Occipital lobe (tissue), 2 donors: ENCODE measurements around the gene APOA1. TPM values are rescaled to one million over a fixed set of nuclear protein-coding genes. Genes with fewer than 3 reads are reported as not detected.
"Not testable (repeated sequence)": the region's sequence is repeated elsewhere in the genome, so short reads cannot be mapped to it uniquely, and the experiment has no call there.

Experiments
- DNase-seq: peaks from one replicate; lab custom pipeline; 2025; lab: John Stamatoyannopoulos, UW
- total RNA-seq: library from RNA; depleted of rRNA; stranded (reverse); fragments of >200 nt; gene quantifications from one replicate; pipeline ENCODE4 v1.2.3, GENCODE V29; 2014

The APOA1 gene
- total RNA-seq, 1 donor from 2014 or later = 0.78 TPM

GRCh38 chr11:116834535-116835041 lies 2.8 kb downstream of the APOA1 start:
- DNase-seq = not testable (repeated sequence)

GRCh38 chr11:116833816-116834534 lies 3.4 kb downstream of the APOA1 start:
- no peak for DNase-seq

DNA sequence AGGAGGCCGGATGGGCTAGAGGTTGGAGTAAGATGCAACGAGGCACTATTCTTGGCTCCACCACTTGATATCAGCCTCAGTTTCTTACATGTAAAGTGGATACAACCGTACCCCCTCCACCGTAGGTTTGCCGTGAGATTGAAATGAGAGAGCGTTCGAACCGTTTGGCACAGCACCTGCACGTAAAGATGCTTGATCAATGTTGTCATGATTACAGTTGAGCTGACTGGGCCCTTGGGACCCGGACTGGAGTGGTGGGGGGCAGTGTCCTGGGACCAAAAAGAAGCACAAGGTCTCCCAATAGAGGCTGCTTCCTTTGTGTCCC lies 4.0 kb downstream of the APOA1 start:
- no peak for DNase-seq

DNA sequence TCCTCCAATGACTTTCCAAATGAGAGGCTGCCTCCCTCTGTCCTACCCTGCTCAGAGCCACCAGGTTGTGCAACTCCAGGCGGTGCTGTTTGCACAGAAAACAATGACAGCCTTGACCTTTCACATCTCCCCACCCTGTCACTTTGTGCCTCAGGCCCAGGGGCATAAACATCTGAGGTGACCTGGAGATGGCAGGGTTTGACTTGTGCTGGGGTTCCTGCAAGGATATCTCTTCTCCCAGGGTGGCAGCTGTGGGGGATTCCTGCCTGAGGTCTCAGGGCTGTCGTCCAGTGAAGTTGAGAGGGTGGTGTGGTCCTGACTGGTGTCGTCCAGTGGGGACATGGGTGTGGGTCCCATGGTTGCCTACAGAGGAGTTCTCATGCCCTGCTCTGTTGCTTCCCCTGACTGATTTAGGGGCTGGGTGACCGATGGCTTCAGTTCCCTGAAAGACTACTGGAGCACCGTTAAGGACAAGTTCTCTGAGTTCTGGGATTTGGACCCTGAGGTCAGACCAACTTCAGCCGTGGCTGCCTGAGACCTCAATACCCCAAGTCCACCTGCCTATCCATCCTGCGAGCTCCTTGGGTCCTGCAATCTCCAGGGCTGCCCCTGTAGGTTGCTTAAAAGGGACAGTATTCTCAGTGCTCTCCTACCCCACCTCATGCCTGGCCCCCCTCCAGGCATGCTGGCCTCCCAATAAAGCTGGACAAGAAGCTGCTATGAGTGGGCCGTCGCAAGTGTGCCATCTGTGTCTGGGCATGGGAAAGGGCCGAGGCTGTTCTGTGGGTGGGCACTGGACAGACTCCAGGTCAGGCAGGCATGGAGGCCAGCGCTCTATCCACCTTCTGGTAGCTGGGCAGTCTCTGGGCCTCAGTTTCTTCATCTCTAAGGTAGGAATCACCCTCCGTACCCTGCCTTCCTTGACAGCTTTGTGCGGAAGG lies 4.8 kb downstream of the APOA1 start:
- DNase-seq = no peak

GRCh38 chr11:116831790-116832349 lies 5.6 kb downstream of the APOA1 start:
- no peak for DNase-seq

DNA sequence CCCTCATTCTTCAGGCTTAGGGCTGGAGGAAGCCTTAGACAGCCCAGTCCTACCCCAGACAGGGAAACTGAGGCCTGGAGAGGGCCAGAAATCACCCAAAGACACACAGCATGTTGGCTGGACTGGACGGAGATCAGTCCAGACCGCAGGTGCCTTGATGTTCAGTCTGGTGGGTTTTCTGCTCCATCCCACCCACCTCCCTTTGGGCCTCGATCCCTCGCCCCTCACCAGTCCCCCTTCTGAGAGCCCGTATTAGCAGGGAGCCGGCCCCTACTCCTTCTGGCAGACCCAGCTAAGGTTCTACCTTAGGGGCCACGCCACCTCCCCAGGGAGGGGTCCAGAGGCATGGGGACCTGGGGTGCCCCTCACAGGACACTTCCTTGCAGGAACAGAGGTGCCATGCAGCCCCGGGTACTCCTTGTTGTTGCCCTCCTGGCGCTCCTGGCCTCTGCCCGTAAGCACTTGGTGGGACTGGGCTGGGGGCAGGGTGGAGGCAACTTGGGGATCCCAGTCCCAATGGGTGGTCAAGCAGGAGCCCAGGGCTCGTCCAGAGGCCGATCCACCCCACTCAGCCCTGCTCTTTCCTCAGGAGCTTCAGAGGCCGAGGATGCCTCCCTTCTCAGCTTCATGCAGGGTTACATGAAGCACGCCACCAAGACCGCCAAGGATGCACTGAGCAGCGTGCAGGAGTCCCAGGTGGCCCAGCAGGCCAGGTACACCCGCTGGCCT lies 7.1 kb downstream of the APOA1 start:
- DNase-seq = no peak

DNA sequence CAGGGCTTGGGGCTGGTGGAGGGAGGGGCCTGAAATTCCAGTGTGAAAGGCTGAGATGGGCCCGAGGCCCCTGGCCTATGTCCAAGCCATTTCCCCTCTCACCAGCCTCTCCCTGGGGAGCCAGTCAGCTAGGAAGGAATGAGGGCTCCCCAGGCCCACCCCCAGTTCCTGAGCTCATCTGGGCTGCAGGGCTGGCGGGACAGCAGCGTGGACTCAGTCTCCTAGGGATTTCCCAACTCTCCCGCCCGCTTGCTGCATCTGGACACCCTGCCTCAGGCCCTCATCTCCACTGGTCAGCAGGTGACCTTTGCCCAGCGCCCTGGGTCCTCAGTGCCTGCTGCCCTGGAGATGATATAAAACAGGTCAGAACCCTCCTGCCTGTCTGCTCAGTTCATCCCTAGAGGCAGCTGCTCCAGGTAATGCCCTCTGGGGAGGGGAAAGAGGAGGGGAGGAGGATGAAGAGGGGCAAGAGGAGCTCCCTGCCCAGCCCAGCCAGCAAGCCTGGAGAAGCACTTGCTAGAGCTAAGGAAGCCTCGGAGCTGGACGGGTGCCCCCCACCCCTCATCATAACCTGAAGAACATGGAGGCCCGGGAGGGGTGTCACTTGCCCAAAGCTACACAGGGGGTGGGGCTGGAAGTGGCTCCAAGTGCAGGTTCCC lies 7.8 kb downstream of the APOA1 start, which contains the start of gene APOC3:
TSS of gene APOC3 (plus strand) at position 383 of the 659 bp plus-strand sequence. CDS start 676 bp downstream, outside the sequence.
- DNase-seq = no peak

DNA sequence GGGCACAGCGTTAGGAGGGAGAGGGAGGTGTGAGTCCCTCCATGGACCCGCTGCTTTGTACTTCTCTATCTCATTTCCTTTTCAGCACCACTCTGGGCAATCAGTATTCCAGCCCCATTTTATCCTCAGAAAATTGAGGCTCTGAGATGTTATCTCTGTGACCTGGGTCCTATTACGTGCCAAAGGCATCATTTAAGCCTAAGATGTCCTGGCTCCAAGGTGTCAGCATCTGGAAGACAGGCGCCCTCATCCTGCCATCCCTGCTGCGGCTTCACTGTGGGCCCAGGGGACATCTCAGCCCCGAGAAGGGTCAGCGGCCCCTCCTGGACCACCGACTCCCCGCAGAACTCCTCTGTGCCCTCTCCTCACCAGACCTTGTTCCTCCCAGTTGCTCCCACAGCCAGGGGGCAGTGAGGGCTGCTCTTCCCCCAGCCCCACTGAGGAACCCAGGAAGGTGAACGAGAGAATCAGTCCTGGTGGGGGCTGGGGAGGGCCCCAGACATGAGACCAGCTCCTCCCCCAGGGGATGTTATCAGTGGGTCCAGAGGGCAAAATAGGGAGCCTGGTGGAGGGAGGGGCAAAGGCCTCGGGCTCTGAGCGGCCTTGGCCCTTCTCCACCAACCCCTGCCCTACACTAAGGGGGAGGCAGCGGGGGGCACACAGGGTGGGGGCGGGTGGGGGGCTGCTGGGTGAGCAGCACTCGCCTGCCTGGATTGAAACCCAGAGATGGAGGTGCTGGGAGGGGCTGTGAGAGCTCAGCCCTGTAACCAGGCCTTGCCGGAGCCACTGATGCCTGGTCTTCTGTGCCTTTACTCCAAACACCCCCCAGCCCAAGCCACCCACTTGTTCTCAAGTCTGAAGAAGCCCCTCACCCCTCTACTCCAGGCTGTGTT lies 8.5 kb downstream of the APOA1 start:
- DNase-seq = no peak

DNA sequence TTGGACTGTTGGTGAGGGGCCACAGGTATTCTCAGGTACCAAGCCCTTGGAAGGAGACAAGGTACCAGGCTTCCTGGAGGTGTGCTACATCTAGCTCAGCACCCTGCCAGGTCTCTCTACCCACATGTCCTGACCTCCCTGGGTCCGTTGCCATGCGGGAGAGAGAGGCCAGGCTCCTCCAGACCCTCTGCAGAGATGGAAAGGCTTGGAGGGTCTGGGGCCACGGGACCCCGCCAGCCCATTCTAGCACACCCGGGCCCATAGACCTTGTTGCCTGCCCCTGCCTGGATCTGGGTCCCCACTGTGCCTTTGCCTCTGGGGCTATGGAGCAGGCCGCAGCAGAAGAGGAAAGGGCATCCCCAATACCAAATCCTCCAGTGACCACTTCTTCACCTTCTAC lies 10.0 kb downstream of the APOA1 start:
- no peak for DNase-seq

- DNase-seq = no peak
Measured at GRCh38 chr11:116826751-116827431, 10.5 kb downstream of the APOA1 start.

- no peak for DNase-seq
Measured at GRCh38 chr11:116825854-116826750, 11.3 kb downstream of the APOA1 start.

DNA sequence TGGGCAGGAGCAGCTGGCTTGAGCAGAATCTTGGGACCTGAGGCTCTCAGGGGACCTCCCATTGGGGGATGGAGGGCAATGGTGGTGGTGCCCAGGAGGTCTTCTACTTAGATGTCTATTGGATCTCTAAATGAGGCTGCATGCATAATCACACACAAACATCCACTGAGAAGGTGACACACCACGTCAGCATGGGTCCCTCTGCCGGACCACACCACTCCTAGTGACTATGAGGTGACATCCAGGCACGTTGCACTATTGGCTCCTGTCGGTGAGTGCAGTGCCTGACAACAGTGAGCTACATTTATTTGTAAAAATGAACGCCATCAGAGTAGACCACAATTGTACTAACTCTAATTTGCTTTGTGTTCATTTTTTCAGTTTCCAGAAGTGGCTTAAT lies 12.0 kb downstream of the APOA1 start:
- no peak for DNase-seq

GRCh38 chr11:116823031-116823843 lies 14.2 kb downstream of the APOA1 start, which contains the start of gene APOA4:
APOA4 (minus strand) TSS chr11:116823304; CDS start chr11:116823191, 113 bp downstream.
- no peak for DNase-seq

DNA sequence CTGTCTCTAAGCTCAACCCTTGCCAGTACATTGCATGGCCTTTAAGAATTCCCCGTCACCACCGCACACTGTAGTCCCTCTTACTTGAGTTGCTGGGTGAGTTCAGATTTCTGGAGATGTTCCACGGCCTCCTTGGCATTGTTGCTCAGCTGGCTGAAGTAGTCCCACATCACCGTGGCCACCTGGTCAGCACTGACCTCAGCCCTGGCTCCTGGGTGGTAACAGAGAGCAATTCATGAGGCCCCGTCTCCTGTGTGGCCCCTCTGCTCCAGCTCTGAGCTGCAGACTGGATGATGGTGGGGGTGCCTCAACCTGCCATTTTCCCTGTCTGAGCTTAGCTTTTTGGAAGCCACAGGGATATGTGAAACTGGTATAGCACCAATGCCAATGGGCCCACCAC lies 14.8 kb downstream of the APOA1 start:
- no peak for DNase-seq

GRCh38 chr11:116821050-116821918 lies 16.1 kb downstream of the APOA1 start:
- no peak for DNase-seq

GRCh38 chr11:116819049-116819448 lies 18.4 kb downstream of the APOA1 start:
- no peak for DNase-seq
